ENCODE data around the gene TICAM2. TPM values are rescaled to one million over a fixed set of nuclear protein-coding genes. Genes with fewer than 3 reads are reported as not detected.

Gene TICAM2
- total and polyA plus RNA-seq, 2 of the 8 experiments (the other 6 are each of a cell fraction or from before 2014, with no cell fraction given) = 0.02 TPM; not detected in 1

GRCh38 chr5:115579747-115580173, 22.5 kb downstream of the TICAM2 start (continued):
- TF ChIP-seq BCL11A (IDR thresholded peaks at IDR 0.05; ENCODE audit: low read depth in 2 of 2, low read length in 2 of 2) = no peak
- no peak for TF ChIP-seq SIX5 (IDR thresholded peaks at IDR 0.05; ENCODE audit: low read depth, low read length)
- no peak for TF ChIP-seq KDM1A (IDR thresholded peaks at IDR 0.05; ENCODE audit: borderline replicate concordance, low read length)
- TF ChIP-seq TAF7 (optimal IDR thresholded peaks at IDR 0.05; ENCODE audit: borderline replicate concordance, low read depth, low read length) = no peak
- no peak for TF ChIP-seq CEBPB (IDR thresholded peaks at IDR 0.05; ENCODE audit: low read depth, low read length)

Measured in H1 (cell line).